Loucy (cell line): ENCODE results near the gene GZMM.

Experiments used
- H2AFZ ChIP-seq: fragments of 200-600 bp; sonication (generic); 2 replicates; pipeline ENCODE4 v1.6.0; 2016; ENCODE audit warnings: antibody characterized with exemption, mild to moderate bottlenecking, low read length, moderate library complexity
- H3F3A ChIP-seq: fragments of 200-600 bp; 2 replicates; pipeline ENCODE4 v1.6.0; 2016; ENCODE audit warnings: antibody characterized with exemption, low read depth, mild to moderate bottlenecking
- H3K27me3 ChIP-seq: fragments of 200-600 bp; sonication (generic); 2 replicates; pipeline ENCODE4 v1.6.1; 2014; ENCODE audit warnings: low read length, mild to moderate bottlenecking; ENCODE audit not compliant: insufficient read depth, poor library complexity, severe bottlenecking
- H3K36me3 ChIP-seq: fragments of 200-600 bp; sonication (generic); 2 replicates; pipeline ENCODE4 v1.6.1; 2016; ENCODE audit warnings: low read length; ENCODE audit not compliant: insufficient read depth
- H3K4me1 ChIP-seq: fragments of 200-600 bp; sonication (generic); 2 replicates; pipeline ENCODE4 v1.5.1; 2014; ENCODE audit warnings: low read length, mild to moderate bottlenecking; ENCODE audit not compliant: insufficient read depth, poor library complexity, severe bottlenecking
- H3K4me2 ChIP-seq: fragments of 200-600 bp; sonication (generic); 2 replicates; pipeline ENCODE4 v1.6.0; 2014; ENCODE audit warnings: antibody characterized with exemption, low read length, low read depth, mild to moderate bottlenecking; ENCODE audit not compliant: poor library complexity, severe bottlenecking
- H3K4me3 ChIP-seq: fragments of 200-600 bp; sonication (generic); 2 replicates; pipeline ENCODE4 v1.5.1; 2014; ENCODE audit warnings: low read length, mild to moderate bottlenecking, mixed read lengths; ENCODE audit not compliant: poor library complexity, severe bottlenecking
- H3K79me2 ChIP-seq: fragments of 200-600 bp; sonication (generic); 2 replicates; pipeline ENCODE4 v1.6.1; 2014; ENCODE audit warnings: low read length; ENCODE audit not compliant: insufficient read depth
- H3K9ac ChIP-seq: fragments of 200-600 bp; sonication (generic); 2 replicates; pipeline ENCODE4 v1.6.0; 2014; ENCODE audit warnings: mild to moderate bottlenecking, low read depth, low read length, moderate library complexity; ENCODE audit not compliant: poor library complexity, severe bottlenecking
- H3K9me2 ChIP-seq: fragments of 200-600 bp; sonication (generic); replicated peaks from 2 replicates; pipeline ENCODE4 v1.6.1; 2016; ENCODE audit warnings: low read depth, low read length, mixed read lengths
- H3K9me3 ChIP-seq: fragments of 200-600 bp; sonication (generic); 2 replicates; pipeline ENCODE4 v1.6.1; 2014; ENCODE audit warnings: mild to moderate bottlenecking, antibody characterized with exemption, low read length, low read depth; ENCODE audit not compliant: insufficient read depth
- H4K20me1 ChIP-seq: fragments of 200-600 bp; sonication (generic); 2 replicates; pipeline ENCODE4 v1.6.0; 2014; ENCODE audit warnings: antibody characterized with exemption, low read length, mild to moderate bottlenecking; ENCODE audit not compliant: insufficient read depth, poor library complexity, severe bottlenecking
- EZH2phosphoT487 ChIP-seq: fragments of 200-600 bp; IDR thresholded peaks from 2 replicates; pipeline ENCODE4 v1.6.1; 2018; ENCODE audit warnings: antibody characterized with exemption, mild to moderate bottlenecking, moderate library complexity, borderline replicate concordance
- TF ChIP-seq, protein P1 (sequence below): fragments of 200-600 bp; sonication (generic); conservative IDR thresholded peaks from 2 replicates; pipeline ENCODE4 v1.5.1; 2014; ENCODE audit warnings: mild to moderate bottlenecking, antibody characterized with exemption, low read length

GZMM gene

DNA sequence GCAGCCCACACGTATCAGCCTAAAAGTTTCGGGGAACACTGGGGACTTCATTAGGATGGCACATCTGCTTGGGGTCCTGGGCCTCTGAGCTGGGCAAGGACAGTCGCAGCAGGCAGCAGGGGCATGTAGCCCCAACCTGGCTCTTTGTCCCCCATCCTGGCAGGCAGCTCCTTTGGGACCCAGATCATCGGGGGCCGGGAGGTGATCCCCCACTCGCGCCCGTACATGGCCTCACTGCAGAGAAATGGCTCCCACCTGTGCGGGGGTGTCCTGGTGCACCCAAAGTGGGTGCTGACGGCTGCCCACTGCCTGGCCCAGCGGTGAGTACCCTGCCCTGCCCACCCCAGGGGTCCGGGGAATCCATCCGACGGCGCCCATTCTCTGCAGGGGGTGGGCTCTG, 3.3 kb downstream of the GZMM start:
- Histone ChIP-seq H3F3A (no peaks in the 10 kb centered on the region), H2AFZ (no peak overlapping the region), H3K4me3 (no peak overlapping the region), H3K9me2 (no peaks in the 10 kb centered on the region), H3K4me1 (no peaks in the 10 kb centered on the region), H3K79me2 (no peaks in the 10 kb centered on the region), H3K4me2 (no peak overlapping the region), H3K9ac (no peak overlapping the region), H3K36me3 (peaks cover 7% of the 10 kb centered on the region; the same call in 1 of the 2 replicates), H3K27me3 (no peaks in the 10 kb centered on the region), H4K20me1 (no peaks in the 10 kb centered on the region), H3K9me3 (no peaks in the 10 kb centered on the region)
- TF ChIP-seq, protein P1, sequence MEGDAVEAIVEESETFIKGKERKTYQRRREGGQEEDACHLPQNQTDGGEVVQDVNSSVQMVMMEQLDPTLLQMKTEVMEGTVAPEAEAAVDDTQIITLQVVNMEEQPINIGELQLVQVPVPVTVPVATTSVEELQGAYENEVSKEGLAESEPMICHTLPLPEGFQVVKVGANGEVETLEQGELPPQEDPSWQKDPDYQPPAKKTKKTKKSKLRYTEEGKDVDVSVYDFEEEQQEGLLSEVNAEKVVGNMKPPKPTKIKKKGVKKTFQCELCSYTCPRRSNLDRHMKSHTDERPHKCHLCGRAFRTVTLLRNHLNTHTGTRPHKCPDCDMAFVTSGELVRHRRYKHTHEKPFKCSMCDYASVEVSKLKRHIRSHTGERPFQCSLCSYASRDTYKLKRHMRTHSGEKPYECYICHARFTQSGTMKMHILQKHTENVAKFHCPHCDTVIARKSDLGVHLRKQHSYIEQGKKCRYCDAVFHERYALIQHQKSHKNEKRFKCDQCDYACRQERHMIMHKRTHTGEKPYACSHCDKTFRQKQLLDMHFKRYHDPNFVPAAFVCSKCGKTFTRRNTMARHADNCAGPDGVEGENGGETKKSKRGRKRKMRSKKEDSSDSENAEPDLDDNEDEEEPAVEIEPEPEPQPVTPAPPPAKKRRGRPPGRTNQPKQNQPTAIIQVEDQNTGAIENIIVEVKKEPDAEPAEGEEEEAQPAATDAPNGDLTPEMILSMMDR: no peak
- TF ChIP-seq EZH2phosphoT487: no peak

DNA sequence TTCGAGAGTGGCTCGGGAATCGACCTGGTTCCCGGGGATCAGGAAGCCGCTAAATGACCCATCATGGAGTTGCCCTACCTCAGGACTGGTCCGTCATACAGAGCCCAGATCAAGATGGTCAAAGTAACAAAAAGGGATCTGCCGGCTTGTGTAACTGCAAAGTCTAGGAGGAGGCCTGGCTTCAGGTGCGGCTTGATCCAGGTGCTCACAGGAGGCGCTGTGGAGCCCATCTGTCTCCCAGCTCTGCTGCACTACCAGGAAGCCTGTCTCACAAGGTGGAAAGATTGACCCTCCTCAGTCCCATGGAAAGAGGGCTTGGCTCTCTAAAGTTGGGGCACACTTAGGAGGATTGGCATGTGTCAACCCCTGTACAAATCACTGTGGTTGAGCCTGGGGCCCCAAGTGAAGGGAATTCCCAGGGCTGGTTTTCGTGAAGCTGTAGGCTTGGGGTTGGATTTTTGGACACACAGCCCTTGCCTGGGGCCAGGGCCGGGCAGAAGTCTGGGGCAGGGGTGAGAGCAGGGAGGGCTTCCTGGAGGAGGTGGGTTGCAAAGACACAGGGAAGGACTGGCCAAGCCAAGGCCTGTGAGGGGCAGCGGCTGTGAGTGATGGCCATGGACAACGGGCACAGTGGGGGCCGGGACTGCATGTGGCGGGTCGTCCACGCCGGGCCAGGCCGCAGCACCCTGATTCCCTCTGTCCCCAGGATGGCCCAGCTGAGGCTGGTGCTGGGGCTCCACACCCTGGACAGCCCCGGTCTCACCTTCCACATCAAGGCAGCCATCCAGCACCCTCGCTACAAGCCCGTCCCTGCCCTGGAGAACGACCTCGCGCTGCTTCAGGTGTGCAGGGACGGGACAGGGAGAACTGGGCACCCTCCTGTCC, 4.2 kb downstream of the GZMM start:
- no peak overlapping the region for H3K9ac ChIP-seq
- no peak overlapping the region for H3K4me2 ChIP-seq
- H3K27me3 ChIP-seq: no peaks in the 10 kb centered on the region
- H3K36me3 ChIP-seq: no peaks in the 10 kb centered on the region
- TF ChIP-seq, protein P1: no peak
- H4K20me1 ChIP-seq: no peaks in the 10 kb centered on the region
- H3K9me3 ChIP-seq: no peaks in the 10 kb centered on the region
- H3K9me2 ChIP-seq: no peaks in the 10 kb centered on the region
- no peak overlapping the region for H3K4me3 ChIP-seq
- H3K4me1 ChIP-seq: no peaks in the 10 kb centered on the region
- H3F3A ChIP-seq: no peaks in the 10 kb centered on the region
- no peaks in the 10 kb centered on the region for H3K79me2 ChIP-seq
- no peak overlapping the region for H2AFZ ChIP-seq

DNA sequence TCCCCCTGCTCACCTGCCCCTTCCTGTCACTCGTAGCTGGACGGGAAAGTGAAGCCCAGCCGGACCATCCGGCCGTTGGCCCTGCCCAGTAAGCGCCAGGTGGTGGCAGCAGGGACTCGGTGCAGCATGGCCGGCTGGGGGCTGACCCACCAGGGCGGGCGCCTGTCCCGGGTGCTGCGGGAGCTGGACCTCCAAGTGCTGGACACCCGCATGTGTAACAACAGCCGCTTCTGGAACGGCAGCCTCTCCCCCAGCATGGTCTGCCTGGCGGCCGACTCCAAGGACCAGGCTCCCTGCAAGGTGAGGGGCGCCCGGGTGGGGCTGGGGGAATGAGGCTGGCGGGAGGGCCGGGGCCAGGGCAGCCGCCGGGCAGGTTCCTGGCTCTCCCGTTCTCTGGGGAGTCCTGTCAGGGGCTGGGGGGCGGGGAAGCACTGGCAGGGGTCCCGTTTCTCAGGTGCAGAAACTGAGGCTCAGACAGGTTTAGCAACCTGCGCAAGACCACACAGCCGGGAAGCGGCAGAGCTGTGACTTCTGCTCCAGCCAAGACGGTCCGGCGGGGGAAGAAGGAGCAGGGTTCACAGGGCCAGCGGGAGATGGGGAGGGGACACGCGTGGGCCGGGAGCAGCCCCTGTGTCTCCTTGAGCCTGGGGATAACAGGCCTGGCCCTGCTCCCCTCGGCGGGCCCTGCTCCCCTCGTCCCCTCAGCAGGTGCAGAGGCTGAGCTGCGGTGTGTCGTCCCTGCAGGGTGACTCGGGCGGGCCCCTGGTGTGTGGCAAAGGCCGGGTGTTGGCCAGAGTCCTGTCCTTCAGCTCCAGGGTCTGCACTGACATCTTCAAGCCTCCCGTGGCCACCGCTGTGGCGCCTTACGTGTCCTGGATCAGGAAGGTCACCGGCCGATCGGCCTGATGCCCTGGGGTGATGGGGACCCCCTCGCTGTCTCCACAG, 5.3 kb downstream of the GZMM start:
- Histone ChIP-seq H3K27me3 (no peaks in the 10 kb centered on the region), H4K20me1 (no peaks in the 10 kb centered on the region), H3K4me1 (no peaks in the 10 kb centered on the region), H3F3A (no peaks in the 10 kb centered on the region), H3K4me3 (no peak overlapping the region), H3K9me3 (no peaks in the 10 kb centered on the region), H3K4me2 (no peak overlapping the region), H2AFZ (no peak overlapping the region), H3K9me2 (no peaks in the 10 kb centered on the region), H3K9ac (no peak overlapping the region), H3K79me2 (no peaks in the 10 kb centered on the region), H3K36me3 (no peaks in the 10 kb centered on the region)
- no peak for TF ChIP-seq EZH2phosphoT487
- TF ChIP-seq, protein P1: no peak
